Subcutaneous adipose tissue (tissue), 4 donors: Measurements from ENCODE around the gene METRNL. TPM values are rescaled to one million over a fixed set of nuclear protein-coding genes. Genes with fewer than 3 reads are reported as not detected.

Experiments
- total RNA-seq, 4 donors: library from RNA; depleted of rRNA; stranded (reverse); fragments of >200 nt; gene quantifications; one replicate each; pipeline ENCODE4 v1.1.0, GENCODE V29; 2016
- TF ChIP-seq, protein P1 (sequence below): fragments of 450-650 bp; IDR thresholded peaks from one replicate; pipeline ENCODE4 v1.5.1; 2016; ENCODE audit warnings: low read depth, mild to moderate bottlenecking, control low read depth, antibody characterized with exemption, moderate library complexity

The METRNL gene
- total RNA-seq, 4 donors from 2014 or later = 53.5 to 114 (median 86.4) TPM

DNA sequence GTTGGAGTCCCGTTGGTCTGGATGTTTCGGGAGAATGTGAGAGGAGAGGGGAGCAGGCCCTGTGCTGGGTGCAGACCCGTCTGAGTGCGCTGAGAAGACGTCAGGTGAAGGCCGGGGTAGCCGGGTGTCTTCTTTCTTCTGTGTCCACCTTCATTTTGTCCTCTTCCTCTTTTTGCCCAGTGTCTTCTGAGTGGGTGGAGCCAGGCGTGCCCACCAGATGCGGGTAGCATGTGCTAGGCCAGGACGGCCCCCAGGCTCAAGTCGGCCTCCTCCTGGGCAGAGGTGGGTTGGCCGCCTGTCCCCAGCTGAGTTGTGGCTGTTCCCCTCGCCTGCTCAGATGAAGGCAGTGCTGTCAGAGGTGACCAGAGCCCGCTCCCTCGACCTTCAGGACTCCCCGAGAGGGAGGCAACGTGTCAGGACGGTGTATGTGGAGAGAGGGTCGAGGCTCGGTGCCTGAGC is 3.5 kb downstream of the METRNL start:
- TF ChIP-seq, protein P1, sequence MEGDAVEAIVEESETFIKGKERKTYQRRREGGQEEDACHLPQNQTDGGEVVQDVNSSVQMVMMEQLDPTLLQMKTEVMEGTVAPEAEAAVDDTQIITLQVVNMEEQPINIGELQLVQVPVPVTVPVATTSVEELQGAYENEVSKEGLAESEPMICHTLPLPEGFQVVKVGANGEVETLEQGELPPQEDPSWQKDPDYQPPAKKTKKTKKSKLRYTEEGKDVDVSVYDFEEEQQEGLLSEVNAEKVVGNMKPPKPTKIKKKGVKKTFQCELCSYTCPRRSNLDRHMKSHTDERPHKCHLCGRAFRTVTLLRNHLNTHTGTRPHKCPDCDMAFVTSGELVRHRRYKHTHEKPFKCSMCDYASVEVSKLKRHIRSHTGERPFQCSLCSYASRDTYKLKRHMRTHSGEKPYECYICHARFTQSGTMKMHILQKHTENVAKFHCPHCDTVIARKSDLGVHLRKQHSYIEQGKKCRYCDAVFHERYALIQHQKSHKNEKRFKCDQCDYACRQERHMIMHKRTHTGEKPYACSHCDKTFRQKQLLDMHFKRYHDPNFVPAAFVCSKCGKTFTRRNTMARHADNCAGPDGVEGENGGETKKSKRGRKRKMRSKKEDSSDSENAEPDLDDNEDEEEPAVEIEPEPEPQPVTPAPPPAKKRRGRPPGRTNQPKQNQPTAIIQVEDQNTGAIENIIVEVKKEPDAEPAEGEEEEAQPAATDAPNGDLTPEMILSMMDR = no peak

DNA sequence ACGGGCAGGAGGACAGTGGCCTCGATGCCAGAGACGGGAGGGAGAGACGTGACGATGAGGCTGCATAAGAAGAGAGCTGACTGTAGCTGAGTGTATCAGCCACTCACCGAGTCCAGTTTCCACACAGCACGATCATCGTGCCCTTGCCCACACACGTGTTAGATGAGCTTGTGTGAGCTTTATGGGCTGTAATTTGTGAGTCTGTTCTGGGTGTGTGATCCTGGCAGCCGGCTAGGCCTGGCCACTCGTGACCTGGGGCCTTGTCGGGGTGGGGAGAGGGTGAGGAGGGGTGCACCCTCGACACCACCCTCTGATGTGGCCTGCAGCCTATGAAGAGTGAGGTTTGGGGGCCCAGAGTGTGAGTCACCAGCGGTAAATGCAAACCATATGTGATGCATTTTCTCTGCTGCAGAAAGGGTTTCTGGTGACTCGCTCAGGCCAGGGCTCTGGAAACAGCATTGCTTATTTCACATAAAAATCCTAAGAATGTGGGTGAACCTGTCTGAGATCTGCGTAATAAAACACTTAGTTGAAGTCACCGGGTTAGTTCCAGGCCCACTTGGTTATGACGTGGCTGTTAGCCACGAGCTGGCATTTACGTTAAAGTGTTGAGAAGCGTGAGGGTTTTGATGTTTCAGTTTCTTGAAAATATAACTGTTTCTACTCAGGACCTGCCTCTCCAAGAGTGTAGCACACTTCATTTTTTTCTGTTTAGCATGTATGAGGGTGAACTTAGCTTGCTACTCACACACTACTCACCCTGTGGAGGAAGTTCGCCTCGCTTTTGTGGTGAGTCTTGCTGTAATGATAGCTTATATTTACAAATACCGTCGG is 4.2 kb downstream of the METRNL start:
- TF ChIP-seq, protein P1 = no peak

DNA sequence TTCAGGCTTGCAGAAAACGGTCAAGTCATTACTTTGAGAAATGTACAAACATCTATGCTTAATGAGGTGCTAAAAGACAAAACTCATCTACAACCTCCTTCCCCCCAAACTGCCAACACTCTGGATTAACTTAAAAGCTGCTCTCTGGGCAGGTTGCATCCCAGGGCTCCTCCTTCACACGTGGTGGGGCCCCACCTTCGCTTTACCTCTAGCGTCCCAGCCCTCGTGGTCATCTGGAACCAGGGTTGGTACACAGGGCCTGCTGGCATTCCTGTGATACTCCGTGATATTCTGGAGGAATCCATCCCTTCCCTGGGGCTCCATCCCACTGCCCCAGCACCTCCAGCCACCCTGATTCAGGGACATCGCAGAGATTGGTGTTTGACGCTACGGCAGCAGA is 4.8 kb downstream of the METRNL start:
- TF ChIP-seq, protein P1 = no peak

DNA sequence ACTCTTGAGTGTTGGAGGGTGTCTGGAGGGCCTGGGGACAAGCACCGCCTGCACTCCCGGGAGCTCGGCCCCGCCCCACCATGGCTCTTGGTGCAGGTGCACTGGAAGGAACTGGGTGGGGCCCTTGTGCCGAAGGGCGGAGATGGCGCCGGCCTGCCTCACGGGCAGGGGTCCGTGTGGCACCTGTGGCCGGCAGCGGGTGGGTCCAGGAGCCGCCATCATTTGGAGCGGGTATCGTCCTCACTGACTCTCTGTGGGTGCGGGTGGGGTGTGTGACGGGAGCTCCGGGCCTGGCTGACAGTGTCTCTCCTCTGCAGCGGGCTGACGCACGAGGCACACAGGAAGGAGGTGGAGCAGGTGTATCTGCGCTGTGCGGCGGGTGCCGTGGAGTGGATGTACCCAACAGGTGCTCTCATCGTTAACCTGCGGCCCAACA is 5.2 kb downstream of the METRNL start:
- TF ChIP-seq, protein P1 = no peak

DNA sequence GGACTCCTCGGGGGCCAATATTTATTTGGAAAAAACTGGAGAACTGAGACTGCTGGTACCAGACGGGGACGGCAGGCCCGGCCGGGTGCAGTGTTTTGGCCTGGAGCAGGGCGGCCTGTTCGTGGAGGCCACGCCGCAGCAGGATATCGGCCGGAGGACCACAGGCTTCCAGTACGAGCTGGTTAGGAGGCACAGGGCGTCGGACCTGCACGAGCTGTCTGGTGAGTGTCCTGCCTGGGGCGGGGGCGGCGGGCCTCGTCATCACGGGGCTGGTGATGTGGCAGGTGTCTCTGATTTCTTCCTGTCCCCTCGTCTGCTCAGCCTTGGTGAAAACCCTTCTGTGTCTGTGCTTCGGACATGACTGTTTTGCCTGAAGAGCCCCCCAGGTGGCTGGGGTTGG is 5.7 kb downstream of the METRNL start:
- TF ChIP-seq, protein P1 = no peak

DNA sequence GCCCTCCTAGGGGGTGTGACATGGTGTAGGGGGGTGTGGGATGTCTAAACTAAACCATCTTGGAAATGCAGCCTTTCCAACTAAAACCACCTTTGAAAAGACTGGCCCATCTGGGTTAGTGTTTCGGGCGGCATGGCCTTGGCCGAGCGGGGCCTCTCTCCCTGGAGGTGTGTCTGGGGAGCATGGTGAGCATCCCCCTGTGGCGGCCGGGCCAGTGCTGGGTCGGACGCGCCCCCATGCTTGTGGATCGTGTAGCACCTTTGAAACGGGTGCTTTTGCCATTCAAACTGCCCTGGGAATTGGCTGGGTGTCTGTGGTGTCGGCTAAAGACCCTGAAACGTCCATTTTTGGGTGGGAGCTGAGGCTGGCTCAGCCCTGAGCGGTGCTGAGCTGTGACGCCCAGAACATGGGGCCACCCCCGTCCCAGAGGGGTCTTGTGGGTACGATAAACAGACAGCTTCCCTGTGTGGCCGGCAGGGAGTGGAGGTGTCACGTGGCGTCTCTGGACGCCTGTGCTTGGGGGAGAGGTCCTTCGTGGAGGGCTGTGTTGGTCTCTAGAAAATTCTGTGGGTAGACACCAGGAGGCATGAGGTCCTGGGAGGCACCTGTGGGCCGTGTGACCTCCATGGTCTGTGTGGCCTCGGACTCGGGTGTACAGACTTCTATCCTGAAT is 6.3 kb downstream of the METRNL start:
- TF ChIP-seq, protein P1 = no peak

DNA sequence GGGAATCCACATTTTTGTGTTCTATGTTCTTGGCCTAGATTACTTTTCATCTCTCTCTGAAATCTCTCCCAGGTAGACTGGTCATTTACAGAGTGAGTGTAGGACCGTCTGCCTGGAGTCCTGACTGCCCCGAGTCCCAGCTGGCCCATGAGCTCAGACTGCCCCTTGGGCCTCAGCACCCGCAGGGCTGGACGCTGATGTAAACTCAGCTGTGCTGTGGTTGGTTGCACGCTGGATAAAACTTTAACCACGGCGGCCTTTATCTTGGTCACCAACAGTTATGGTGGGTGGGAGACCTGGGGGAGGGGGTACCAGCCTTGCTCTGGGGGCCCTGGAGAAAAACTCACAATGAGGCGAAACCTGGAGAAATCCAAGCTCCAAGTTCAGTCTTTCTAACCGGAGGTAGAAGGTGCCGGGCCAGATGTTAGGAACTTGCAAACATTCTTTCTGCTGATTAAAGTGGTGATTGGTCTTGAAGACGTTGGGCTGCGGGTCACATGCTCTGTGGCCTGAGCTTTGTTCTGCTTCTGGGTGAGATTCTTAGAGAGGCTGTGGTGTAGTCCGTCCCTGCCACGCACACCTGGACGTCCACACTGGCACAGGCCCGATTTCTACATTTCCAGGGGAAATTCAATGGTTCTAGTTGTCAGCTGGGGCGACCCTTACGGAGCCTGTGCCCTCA is 6.9 kb downstream of the METRNL start:
- TF ChIP-seq, protein P1 = no peak
